K562 (cell line): ENCODE measurements around the gene GRIN2D. TPM values are rescaled to one million over a fixed set of nuclear protein-coding genes. Genes with fewer than 3 reads are reported as not detected.

Experiments
- ATAC-seq: fragments of 200-7000 bp; cut with Tn5 transposase; 3 replicates; pipeline ENCODE4 v1.9.1; 2020; ENCODE audit warnings: moderate library complexity
- BruUV-seq: library from RNA; stranded (reverse); fragments of 400-500 nt; replicated peaks from 2 replicates; lab custom pipeline; 2021; lab: Mats Ljungman, UMichigan
- CTCF ChIA-PET: fragments of 300-600 bp; formaldehyde crosslinking; extraction: SDS; loops from one replicate; lab custom pipeline; 2021; ENCODE audit warnings: low intra/inter-chr PET ratio; lab: Yijun Ruan, JAX
- POLR2A ChIA-PET: fragments of 300-600, 350-650 bp; sonication (Branson Sonifier 250); formaldehyde crosslinking; extraction: SDS; loops from one replicate; lab custom pipeline; 2021; ENCODE audit warnings: antibody characterized with exemption, inconsistent platforms; lab: Yijun Ruan, JAX
- DNase-seq, 4 experiments: peaks; one replicate each; pipeline versions ENCODE4 v3.0.0 to v3.0.0-alpha.2; 2011 to 2018; ENCODE audit warnings: low spot score in 3 of 4, mixed read lengths in 3 of 4; ENCODE audit errors: extremely low read depth in 1 of 4
- FAIRE-seq: peaks from 2 replicates; lab custom pipeline; 2011; peaks lifted over from hg19 to GRCh38; lab: Jason Lieb, UNC
- H2AFZ ChIP-seq: 2 replicates; pipeline ENCODE4 v1.6.0; 2011; ENCODE audit warnings: low read depth, low read length, control low read depth, inconsistent platforms
- H3K27ac ChIP-seq: fragments of 200-600 bp; 3 replicates; pipeline ENCODE4 v1.8.0; 2011; ENCODE audit warnings: low read depth, mild to moderate bottlenecking, control low read depth, inconsistent platforms, low read length, moderate library complexity, mixed read lengths; ENCODE audit errors: extremely low read depth
- H3K27me3 ChIP-seq, 2 experiments: fragments of 300-600 bp in 1 of 2; 2 replicates in 1 of 2; 3 replicates in 1 of 2; pipeline versions ENCODE4 v1.6.0 to v1.8.0; 2011; ENCODE audit warnings: inconsistent platforms in 2 of 2, low read length in 2 of 2, mild to moderate bottlenecking in 1 of 2, mixed read lengths in 1 of 2, moderate library complexity in 1 of 2; ENCODE audit not compliant: control insufficient read depth in 2 of 2, insufficient read depth in 2 of 2
- H3K36me3 ChIP-seq: fragments of 300-600 bp; 3 replicates; pipeline ENCODE4 v1.8.0; 2011; ENCODE audit warnings: mild to moderate bottlenecking, low read length, inconsistent platforms; ENCODE audit not compliant: control insufficient read depth, insufficient read depth
- H3K4me1 ChIP-seq, 2 experiments: fragments of 200-600 bp in 1 of 2; replicated peaks in 1 of 2; 2 replicates in 1 of 2; 3 replicates in 1 of 2; pipeline versions ENCODE4 v1.5.1 to v1.8.0; 2011; ENCODE audit warnings: inconsistent platforms in 2 of 2, low read length in 2 of 2, mild to moderate bottlenecking in 1 of 2, mixed read lengths in 1 of 2, moderate library complexity in 1 of 2; ENCODE audit not compliant: control insufficient read depth in 2 of 2, insufficient read depth in 2 of 2
- H3K4me2 ChIP-seq: 2 replicates; pipeline ENCODE4 v1.6.1; 2011; ENCODE audit warnings: low read length, control low read depth, inconsistent platforms, mixed read lengths; ENCODE audit not compliant: insufficient read depth
- H3K4me3 ChIP-seq: fragments of 200-600 bp; sonication (generic), shearing (Covaris generic); 2 replicates; pipeline ENCODE4 v1.5.1; 2016; ENCODE audit warnings: control low read depth, inconsistent platforms
- H3K79me2 ChIP-seq: fragments of 200-600 bp; 3 replicates; pipeline ENCODE4 v1.8.0; 2011; ENCODE audit warnings: low read length, inconsistent platforms; ENCODE audit not compliant: control insufficient read depth, insufficient read depth
- H3K9ac ChIP-seq, 2 experiments: 2 replicates each; pipeline versions ENCODE4 v1.6.0 to v1.6.1; 2011; ENCODE audit warnings: low read depth in 2 of 2, low read length in 2 of 2, control low read depth in 1 of 2, inconsistent platforms in 1 of 2, mild to moderate bottlenecking in 1 of 2, mixed read lengths in 1 of 2; ENCODE audit not compliant: insufficient read depth in 1 of 2
- H3K9me1 ChIP-seq: one replicate; pipeline ENCODE4 v1.6.0; 2011; ENCODE audit warnings: inconsistent platforms, mild to moderate bottlenecking, low read length, moderate library complexity; ENCODE audit not compliant: control insufficient read depth, insufficient read depth
- H3K9me3 ChIP-seq: replicated peaks from 2 replicates; pipeline ENCODE4 v1.5.1; 2011; ENCODE audit warnings: low read depth, low read length, inconsistent platforms; ENCODE audit not compliant: control insufficient read depth, insufficient read depth
- H4K20me1 ChIP-seq: replicated peaks from 2 replicates; pipeline ENCODE4 v1.6.1; 2011; ENCODE audit warnings: low read length, inconsistent platforms, mixed read lengths; ENCODE audit not compliant: control insufficient read depth, insufficient read depth
- CHAMP1 ChIP-seq: fragments of 450-650 bp; IDR thresholded peaks from 2 replicates; pipeline ENCODE4 v1.6.1; 2016; ENCODE audit warnings: mild to moderate bottlenecking
- HNRNPLL ChIP-seq: fragments of 200-400 bp; formaldehyde crosslinking; IDR thresholded peaks from 2 replicates; pipeline ENCODE4 v1.6.1; 2017; ENCODE audit warnings: low read length, low read depth, mild to moderate bottlenecking; ENCODE audit not compliant: poor library complexity, severe bottlenecking
- MCM2 ChIP-seq: fragments of 450-650 bp; IDR thresholded peaks from 2 replicates; pipeline ENCODE4 v1.6.1; 2017; ENCODE audit warnings: low read depth, mild to moderate bottlenecking
- TEAD2 ChIP-seq: fragments of 450-650 bp; IDR thresholded peaks from 2 replicates; pipeline ENCODE4 v1.6.1; 2016; ENCODE audit warnings: missing genetic modification characterization, control low read depth, missing compliant biosample characterization
- ZNF583 ChIP-seq: fragments of 250-450 bp; sonication (Bioruptor Pico); IDR thresholded peaks from 2 replicates; pipeline ENCODE4 v1.4.0; 2020
- ZNF584 ChIP-seq: fragments of 200-800 bp; sonication (Bioruptor generic); IDR thresholded peaks from 2 replicates; pipeline ENCODE4 v1.6.1; 2016; ENCODE audit warnings: low read depth, mild to moderate bottlenecking, missing genetic modification characterization, missing compliant biosample characterization
- ZNF785 ChIP-seq: fragments of 250-450 bp; sonication (Bioruptor Pico); IDR thresholded peaks from 2 replicates; pipeline ENCODE4 v1.4.0; 2020; ENCODE audit warnings: mild to moderate bottlenecking
- WGBS: fragments of 100-300 bp; shearing (Covaris generic); methylation state at CpG from one replicate; pipeline ENCODE4 v1.1.6; 2016; ENCODE audit warnings: low coverage, mixed read lengths; ENCODE audit not compliant: insufficient coverage; ENCODE audit errors: missing lambda C conversion rate; 5-methylcytosine and 5-hydroxymethylcytosine counted together
- in situ Hi-C: fragments of 300-500 bp; cut with MboI; formaldehyde crosslinking; loops from 4 replicates; pipeline ENCODE4 v1.15.0; 2018; ENCODE audit warnings: inconsistent platforms, mixed read lengths
- intact Hi-C: fragments of 100-400 bp; cut with micrococcal nuclease; formaldehyde crosslinking; loops from 2 replicates; pipeline ENCODE4 v1.14.2; 2022
- polyA plus RNA-seq, 8 experiments: library from polyadenylated mRNA; depleted of rRNA in 4 of 8; stranded (reverse) in 5 of 8; unstranded in 3 of 8; fragments of >200 nt; fragmentation: Nextera tagmentation in 2 of 8; fragmentation: Illumina TruSeq in 1 of 8; extraction: Ambion mirVana in 2 of 8; extraction: Trizol in 1 of 8; gene quantifications; 2 replicates each; pipeline versions ENCODE4 v1.2.1 to v1.2.3, GENCODE V29; 2011 to 2014; ENCODE audit warnings: inconsistent platforms in 1 of 8, missing spikeins in 1 of 8
- total RNA-seq, 7 experiments: library from RNA; depleted of rRNA in 6 of 7; stranded (reverse); fragments of >200 nt in 6 of 7; fragmentation: Illumina TruSeq in 2 of 7; extraction: Trizol in 2 of 7; gene quantifications; 2 replicates each; pipeline versions ENCODE4 v1.2.1 to v1.2.3, GENCODE V29; 2011 to 2021; ENCODE audit warnings: low replicate concordance in 1 of 7
- TF ChIP-seq, protein P1 (sequence below), 2 experiments: fragments of 450-650 bp; IDR thresholded peaks; 2 replicates each; pipeline ENCODE4 v1.6.1; 2018; ENCODE audit warnings: mild to moderate bottlenecking in 2 of 2, low read depth in 1 of 2; ENCODE audit not compliant: partially characterized antibody in 2 of 2
- TF ChIP-seq, protein P2 (sequence below): fragments of 250-450 bp; sonication (Bioruptor Pico); IDR thresholded peaks from 2 replicates; pipeline ENCODE4 v1.5.0; 2021; ENCODE audit warnings: mild to moderate bottlenecking, moderate library complexity
- TF ChIP-seq, protein P3 (sequence below): sonication (generic); formaldehyde crosslinking; IDR thresholded peaks from 2 replicates; pipeline ENCODE4 v1.8.0; 2022; ENCODE audit warnings: mild to moderate bottlenecking, missing genetic modification reagents

The GRIN2D gene
- total and polyA plus RNA-seq, 9 of the 15 experiments (the other 6 are each of a cell fraction or from before 2014, with no cell fraction given): 0.32 to 31.5 (median 1.8) TPM

GRCh38 chr19:48417421-48417820 lies 24.0 kb downstream of the GRIN2D start:
- 73% methylated on average over 5 of the region's 7 CpGs for WGBS
- Histone ChIP-seq H3K9me1 (no peaks in the 10 kb centered on the region), H3K4me1 (peaks cover 17 to 49% of the 10 kb centered on the region in 2 experiments), H3K79me2 (0 out of 3 replicates have a peak, but pooled peaks cover 2% of the 10 kb centered on the region), H3K9me3 (no peaks in the 10 kb centered on the region), H3K4me3 (no peak overlapping the region), H3K36me3 (peaks cover 64% of the 10 kb centered on the region; the same call in 2 of the 3 replicates), H2AFZ (no peak overlapping the region), H3K27me3 (no peaks in the 10 kb centered on the region), H3K27ac (no peak overlapping the region; the same call in 2 of the 3 replicates), H4K20me1 (no peaks in the 10 kb centered on the region), H3K4me2 (no peak overlapping the region), H3K9ac (peak overlapping the region in 1 of 2 experiments; percentile 55; a peak in 2 of 4 replicates)
- FAIRE-seq (no peak), ATAC-seq (no peak), DNase-seq (no peak)
- intact Hi-C loops: no loop called here
- in situ Hi-C loops: no loop called here
- ChIA-PET POLR2A (no interaction called here), CTCF (no interaction called here)
- no TSS peak for BruUV-seq
- no peak for TF ChIP-seq ZNF785 (CRISPR knock-in tag)
- no peak for TF ChIP-seq TEAD2 (tag)
- no peak for TF ChIP-seq HNRNPLL
- no peak for TF ChIP-seq CHAMP1
- TF ChIP-seq, protein P1, sequence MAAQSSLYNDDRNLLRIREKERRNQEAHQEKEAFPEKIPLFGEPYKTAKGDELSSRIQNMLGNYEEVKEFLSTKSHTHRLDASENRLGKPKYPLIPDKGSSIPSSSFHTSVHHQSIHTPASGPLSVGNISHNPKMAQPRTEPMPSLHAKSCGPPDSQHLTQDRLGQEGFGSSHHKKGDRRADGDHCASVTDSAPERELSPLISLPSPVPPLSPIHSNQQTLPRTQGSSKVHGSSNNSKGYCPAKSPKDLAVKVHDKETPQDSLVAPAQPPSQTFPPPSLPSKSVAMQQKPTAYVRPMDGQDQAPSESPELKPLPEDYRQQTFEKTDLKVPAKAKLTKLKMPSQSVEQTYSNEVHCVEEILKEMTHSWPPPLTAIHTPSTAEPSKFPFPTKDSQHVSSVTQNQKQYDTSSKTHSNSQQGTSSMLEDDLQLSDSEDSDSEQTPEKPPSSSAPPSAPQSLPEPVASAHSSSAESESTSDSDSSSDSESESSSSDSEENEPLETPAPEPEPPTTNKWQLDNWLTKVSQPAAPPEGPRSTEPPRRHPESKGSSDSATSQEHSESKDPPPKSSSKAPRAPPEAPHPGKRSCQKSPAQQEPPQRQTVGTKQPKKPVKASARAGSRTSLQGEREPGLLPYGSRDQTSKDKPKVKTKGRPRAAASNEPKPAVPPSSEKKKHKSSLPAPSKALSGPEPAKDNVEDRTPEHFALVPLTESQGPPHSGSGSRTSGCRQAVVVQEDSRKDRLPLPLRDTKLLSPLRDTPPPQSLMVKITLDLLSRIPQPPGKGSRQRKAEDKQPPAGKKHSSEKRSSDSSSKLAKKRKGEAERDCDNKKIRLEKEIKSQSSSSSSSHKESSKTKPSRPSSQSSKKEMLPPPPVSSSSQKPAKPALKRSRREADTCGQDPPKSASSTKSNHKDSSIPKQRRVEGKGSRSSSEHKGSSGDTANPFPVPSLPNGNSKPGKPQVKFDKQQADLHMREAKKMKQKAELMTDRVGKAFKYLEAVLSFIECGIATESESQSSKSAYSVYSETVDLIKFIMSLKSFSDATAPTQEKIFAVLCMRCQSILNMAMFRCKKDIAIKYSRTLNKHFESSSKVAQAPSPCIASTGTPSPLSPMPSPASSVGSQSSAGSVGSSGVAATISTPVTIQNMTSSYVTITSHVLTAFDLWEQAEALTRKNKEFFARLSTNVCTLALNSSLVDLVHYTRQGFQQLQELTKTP (IDR thresholded peaks at IDR 0.05; ENCODE audit: low read depth in 1 of 2, partially characterized antibody in 2 of 2): no peak
- no peak for TF ChIP-seq ZNF584 (CRISPR knock-in tag)
- TF ChIP-seq, protein P2, sequence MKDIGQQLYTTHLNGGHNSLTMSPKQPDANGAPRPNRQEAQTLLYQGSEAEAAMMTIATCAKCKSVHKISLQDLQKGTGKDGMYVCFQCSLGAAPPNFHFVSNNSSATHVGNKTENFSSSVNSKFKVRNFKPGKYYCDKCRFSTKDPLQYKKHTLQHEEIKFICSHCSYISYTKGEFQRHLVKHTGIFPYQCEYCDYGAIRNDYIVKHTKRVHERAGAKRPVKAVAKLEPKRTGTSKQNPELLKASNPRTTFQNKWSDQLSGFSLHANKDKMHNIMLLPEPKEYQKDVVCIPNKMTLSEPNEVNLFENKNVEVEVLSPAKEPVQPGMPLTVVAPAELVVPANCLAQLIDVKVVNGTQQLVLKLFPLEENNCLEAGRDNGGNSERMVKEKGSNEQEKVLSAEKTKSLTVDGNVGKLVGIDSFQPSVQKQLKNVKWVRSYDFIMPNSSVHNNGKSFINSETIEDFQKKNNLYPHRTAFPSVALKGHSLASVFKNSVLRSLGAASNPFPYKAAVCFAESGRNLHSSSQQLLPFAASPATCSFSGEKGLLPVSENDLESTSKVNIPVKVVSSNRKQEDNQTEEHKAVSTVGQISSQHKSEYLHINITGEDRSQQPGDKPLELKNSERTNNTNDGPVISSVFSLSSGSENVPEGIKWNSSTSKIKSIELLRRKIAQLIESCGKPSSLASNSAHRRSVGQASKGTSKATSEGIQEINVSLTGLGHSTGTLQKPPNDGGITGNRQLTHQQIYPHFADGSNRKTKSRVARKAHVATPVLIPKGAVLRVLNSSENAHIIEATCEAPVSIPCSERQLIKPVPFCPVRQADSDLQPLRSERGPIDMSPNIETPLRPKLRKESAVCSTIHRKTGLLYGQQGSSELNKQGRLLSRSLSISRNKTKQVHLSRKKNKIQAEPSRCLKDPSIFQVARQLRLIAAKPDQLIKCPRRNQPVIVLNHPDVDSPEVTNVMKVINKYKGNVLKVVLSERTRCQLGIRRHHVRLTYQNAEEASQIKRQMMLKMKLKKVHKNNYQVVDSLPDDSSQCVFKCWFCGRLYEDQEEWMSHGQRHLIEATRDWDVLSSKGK (CRISPR knock-in tag): no peak
- TF ChIP-seq, protein P3, sequence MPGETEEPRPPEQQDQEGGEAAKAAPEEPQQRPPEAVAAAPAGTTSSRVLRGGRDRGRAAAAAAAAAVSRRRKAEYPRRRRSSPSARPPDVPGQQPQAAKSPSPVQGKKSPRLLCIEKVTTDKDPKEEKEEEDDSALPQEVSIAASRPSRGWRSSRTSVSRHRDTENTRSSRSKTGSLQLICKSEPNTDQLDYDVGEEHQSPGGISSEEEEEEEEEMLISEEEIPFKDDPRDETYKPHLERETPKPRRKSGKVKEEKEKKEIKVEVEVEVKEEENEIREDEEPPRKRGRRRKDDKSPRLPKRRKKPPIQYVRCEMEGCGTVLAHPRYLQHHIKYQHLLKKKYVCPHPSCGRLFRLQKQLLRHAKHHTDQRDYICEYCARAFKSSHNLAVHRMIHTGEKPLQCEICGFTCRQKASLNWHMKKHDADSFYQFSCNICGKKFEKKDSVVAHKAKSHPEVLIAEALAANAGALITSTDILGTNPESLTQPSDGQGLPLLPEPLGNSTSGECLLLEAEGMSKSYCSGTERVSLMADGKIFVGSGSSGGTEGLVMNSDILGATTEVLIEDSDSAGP (CRISPR knock-in tag): no peak
- no peak for TF ChIP-seq ZNF583 (CRISPR knock-in tag)
- TF ChIP-seq MCM2: no peak
